ENCODE measurements around the gene ETV4.

ETV4 gene

GRCh38 chr17:43482103-43483012, 63.8 kb downstream of the ETV4 start:
- H3K4me3 ChIP-seq (ENCODE audit: low read length) = no peak overlapping the region
- H3K4me1 ChIP-seq (ENCODE audit: insufficient read depth, low read length) = no peaks in the 10 kb centered on the region
- H3K9ac ChIP-seq (ENCODE audit: low read depth, low read length) = no peak overlapping the region
- no peaks in the 10 kb centered on the region for H3K27me3 ChIP-seq (ENCODE audit: insufficient read depth, low read length)
- no peaks in the 10 kb centered on the region for H3K36me3 ChIP-seq (ENCODE audit: insufficient read depth, low read depth, low read length)
- no peak overlapping the region for H3K27ac ChIP-seq (ENCODE audit: low read length)
- H3K9me3 ChIP-seq (ENCODE audit: insufficient read depth, low read depth, low read length) = no peaks in the 10 kb centered on the region

- no peaks in the 10 kb centered on the region for H3K27me3 ChIP-seq (ENCODE audit: insufficient read depth, low read length)
- H3K9ac ChIP-seq (ENCODE audit: low read depth, low read length) = no peak overlapping the region
- no peak overlapping the region for H3K27ac ChIP-seq (ENCODE audit: low read length)
- H3K4me1 ChIP-seq (ENCODE audit: insufficient read depth, low read length) = no peaks in the 10 kb centered on the region
- H3K9me3 ChIP-seq (ENCODE audit: insufficient read depth, low read depth, low read length) = no peaks in the 10 kb centered on the region
- no peak overlapping the region for H3K4me3 ChIP-seq (ENCODE audit: low read length)
- H3K36me3 ChIP-seq (ENCODE audit: insufficient read depth, low read depth, low read length) = no peaks in the 10 kb centered on the region
These were observed 66.2 kb downstream of the ETV4 start for GRCh38 chr17:43479948-43480347.

All from iPS-20b (cell line).